Trophoblast cell (in vitro differentiated cells and primary cell): ENCODE results near the gene ACOT7.
A peak's percentile ranks its signal among the peaks of the same experiment; 100 is the strongest.

ENCODE experiments used
- DNase-seq, 2 donors: peaks; one replicate each; pipeline ENCODE4 v3.0.0-alpha.2; 2016
- H2AFZ ChIP-seq: 2 replicates; pipeline ENCODE4 v1.6.1; 2013; ENCODE audit warnings: low read length, moderate library complexity, mild to moderate bottlenecking; ENCODE audit not compliant: insufficient read depth, poor library complexity
- H2AK5ac ChIP-seq: 2 replicates; pipeline ENCODE4 v1.6.1; 2013; ENCODE audit warnings: mild to moderate bottlenecking, low read length
- H2BK120ac ChIP-seq: 2 replicates; pipeline ENCODE4 v1.6.1; 2013; ENCODE audit warnings: low read length, mild to moderate bottlenecking, moderate library complexity; ENCODE audit not compliant: insufficient read depth, poor library complexity
- H2BK12ac ChIP-seq: 2 replicates; pipeline ENCODE4 v1.6.1; 2013; ENCODE audit warnings: mild to moderate bottlenecking, low read length, moderate library complexity
- H2BK5ac ChIP-seq: 2 replicates; pipeline ENCODE4 v1.6.1; 2013; ENCODE audit warnings: low read length, low read depth, moderate library complexity, mild to moderate bottlenecking; ENCODE audit not compliant: poor library complexity
- H3K14ac ChIP-seq: 2 replicates; pipeline ENCODE4 v1.6.1; 2013; ENCODE audit warnings: mild to moderate bottlenecking, low read length
- H3K18ac ChIP-seq: 2 replicates; pipeline ENCODE4 v1.6.1; 2013; ENCODE audit warnings: mild to moderate bottlenecking, low read length
- H3K23ac ChIP-seq: 2 replicates; pipeline ENCODE4 v1.6.1; 2013; ENCODE audit warnings: low read length
- H3K27ac ChIP-seq: 2 replicates; pipeline ENCODE4 v1.5.1; 2013; ENCODE audit warnings: low read depth, mild to moderate bottlenecking, inconsistent platforms, low read length, moderate library complexity
- H3K27me3 ChIP-seq: 2 replicates; pipeline ENCODE4 v1.6.1; 2013; ENCODE audit warnings: inconsistent platforms, mild to moderate bottlenecking, low read length, moderate library complexity; ENCODE audit not compliant: insufficient read depth
- H3K36me3 ChIP-seq, 2 experiments: 1 replicate in 1 of 2; 2 replicates in 1 of 2; pipeline ENCODE4 v1.6.1; 2013; ENCODE audit warnings: low read length in 2 of 2, mild to moderate bottlenecking in 2 of 2, moderate library complexity in 1 of 2; ENCODE audit not compliant: insufficient read depth in 2 of 2, control insufficient read depth in 1 of 2
- H3K4ac ChIP-seq: 2 replicates; pipeline ENCODE4 v1.6.1; 2013; ENCODE audit warnings: low read depth, mild to moderate bottlenecking, low read length, moderate library complexity
- H3K4me1 ChIP-seq, 2 experiments: 1 replicate in 1 of 2; 2 replicates in 1 of 2; pipeline ENCODE4 v1.6.1; 2013; ENCODE audit warnings: low read length in 2 of 2, mild to moderate bottlenecking in 2 of 2, moderate library complexity in 1 of 2; ENCODE audit not compliant: insufficient read depth in 2 of 2, control insufficient read depth in 1 of 2
- H3K4me2 ChIP-seq: 2 replicates; pipeline ENCODE4 v1.6.1; 2013; ENCODE audit warnings: inconsistent platforms, mild to moderate bottlenecking, low read length, moderate library complexity
- H3K4me3 ChIP-seq: 2 replicates; pipeline ENCODE4 v1.5.1; 2013; ENCODE audit warnings: mild to moderate bottlenecking, low read depth, low read length, inconsistent platforms
- H3K79me1 ChIP-seq: one replicate; pipeline ENCODE4 v1.6.1; 2013; ENCODE audit warnings: low read length
- H3K79me2 ChIP-seq: 2 replicates; pipeline ENCODE4 v1.6.1; 2013; ENCODE audit warnings: low read length, mild to moderate bottlenecking; ENCODE audit not compliant: control insufficient read depth, insufficient read depth, poor library complexity
- H3K9ac ChIP-seq: 2 replicates; pipeline ENCODE4 v1.6.1; 2013; ENCODE audit warnings: mild to moderate bottlenecking, low read length
- H3K9me3 ChIP-seq: 2 replicates; pipeline ENCODE4 v1.6.1; 2013; ENCODE audit warnings: low read depth, mild to moderate bottlenecking, control low read depth, inconsistent platforms, low read length; ENCODE audit not compliant: insufficient read depth
- H4K12ac ChIP-seq: 2 replicates; pipeline ENCODE4 v1.6.1; 2013; ENCODE audit warnings: low read depth, mild to moderate bottlenecking, low read length, moderate library complexity
- H4K8ac ChIP-seq: 2 replicates; pipeline ENCODE4 v1.6.1; 2013; ENCODE audit warnings: low read depth, mild to moderate bottlenecking, low read length, moderate library complexity
- H4K91ac ChIP-seq: one replicate; pipeline ENCODE4 v1.6.1; 2013; ENCODE audit warnings: low read depth, mild to moderate bottlenecking, low read length, moderate library complexity
- WGBS: extraction: QIAGEN DNeasy Blood & Tissue Kit; methylation state at CpG from one replicate; pipeline ENCODE4 v1.1.7; 2013; ENCODE audit warnings: missing lambda C conversion rate; ENCODE audit not compliant: insufficient read length, insufficient coverage; ENCODE audit errors: extremely low coverage; 5-methylcytosine and 5-hydroxymethylcytosine counted together

Gene ACOT7

DNA sequence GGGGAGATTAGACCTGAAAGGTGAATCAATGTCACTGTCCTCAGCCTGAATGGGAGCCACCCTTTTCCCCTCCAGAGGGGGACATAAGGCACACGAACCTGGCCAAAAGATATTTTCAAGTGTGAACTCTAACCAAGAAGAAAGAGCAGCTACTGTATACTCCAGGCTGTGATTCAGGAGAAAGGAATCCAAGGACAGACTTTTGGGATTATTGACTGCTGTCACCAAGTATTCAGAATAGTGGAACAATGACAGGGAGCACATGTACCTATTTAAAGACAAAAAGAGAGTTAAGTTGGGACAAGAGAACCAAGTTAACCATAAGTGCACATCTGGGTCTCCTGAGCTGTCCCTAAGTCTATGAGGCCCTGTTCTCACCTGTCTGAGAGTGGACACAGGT is 160.2 kb downstream of the ACOT7 start:
- DNase-seq, result peak in 1 of 2 donors; percentile 43
- Histone ChIP-seq H4K12ac (no peak overlapping the region), H3K4me2 (no peak overlapping the region), H2AK5ac (no peak overlapping the region), H3K14ac (no peak overlapping the region), H3K27me3 (no peaks in the 10 kb centered on the region), H4K8ac (no peak overlapping the region), H2BK120ac (no peak overlapping the region), H2BK5ac (no peak overlapping the region), H3K4me3 (no peak overlapping the region), H3K79me2 (peaks cover 12% of the 10 kb centered on the region), H3K36me3 (peaks cover 18 to 32% of the 10 kb centered on the region in 2 experiments), H3K9ac (no peak overlapping the region), H3K27ac (no peak overlapping the region), H3K4me1 (peaks cover 6 to 10% of the 10 kb centered on the region in 2 experiments), H4K91ac (no peak overlapping the region), H2BK12ac (no peak overlapping the region), H3K79me1 (peaks cover 10% of the 10 kb centered on the region), H3K18ac (no peak overlapping the region), H2AFZ (no peak overlapping the region), H3K4ac (no peak overlapping the region), H3K23ac (no peak overlapping the region), H3K9me3 (no peaks in the 10 kb centered on the region)
- WGBS, result no CpG with 5 or more reads among the region's 1 CpG

DNA sequence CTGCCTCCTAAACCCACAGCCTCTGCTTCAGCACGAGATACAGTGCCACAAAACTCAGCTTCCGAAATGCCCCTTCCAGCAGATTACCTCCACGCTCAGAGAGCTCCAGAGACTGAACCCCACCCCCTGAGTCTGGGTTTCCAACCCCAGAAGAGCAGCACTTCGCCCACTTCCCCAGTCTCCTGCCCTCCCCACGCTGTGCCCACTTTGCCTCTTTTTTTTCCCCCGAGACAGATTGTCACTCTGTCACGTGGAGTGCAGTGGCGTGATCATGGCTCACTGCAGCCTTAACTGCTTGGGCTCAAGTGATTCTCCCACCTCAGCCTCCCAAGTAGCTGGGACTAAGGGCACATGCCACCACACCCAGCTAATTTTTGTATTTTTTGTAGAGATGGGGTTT is 167.9 kb downstream of the ACOT7 start:
- H2BK5ac ChIP-seq, result no peak overlapping the region
- H3K23ac ChIP-seq, result no peak overlapping the region
- no peak overlapping the region for H4K8ac ChIP-seq
- no peak for DNase-seq
- no peaks in the 10 kb centered on the region for H3K79me2 ChIP-seq
- H3K18ac ChIP-seq, result no peak overlapping the region
- no peak overlapping the region for H3K4me3 ChIP-seq
- peak overlapping the region; percentile 16 for H3K9ac ChIP-seq
- H2BK12ac ChIP-seq, result peak overlapping the region; percentile 17
- WGBS, result no CpG with 5 or more reads among the region's 8 CpGs
- H4K91ac ChIP-seq, result no peak overlapping the region
- no peak overlapping the region for H3K4ac ChIP-seq
- H3K27me3 ChIP-seq, result no peaks in the 10 kb centered on the region
- no peak overlapping the region for H3K4me2 ChIP-seq
- no peaks in the 10 kb centered on the region for H3K9me3 ChIP-seq
- no peak overlapping the region for H3K14ac ChIP-seq
- H3K4me1 ChIP-seq, result peaks cover 0 to 2% of the 10 kb centered on the region in 2 experiments
- H2AFZ ChIP-seq, result no peak overlapping the region
- H2BK120ac ChIP-seq, result no peak overlapping the region
- no peak overlapping the region for H4K12ac ChIP-seq
- H3K36me3 ChIP-seq, result peaks cover 48 to 54% of the 10 kb centered on the region in 2 experiments
- no peak overlapping the region for H2AK5ac ChIP-seq
- no peaks in the 10 kb centered on the region for H3K79me1 ChIP-seq
- H3K27ac ChIP-seq, result no peak overlapping the region

GRCh38 chr1:6224718-6225117 is 168.8 kb downstream of the ACOT7 start:
- H3K4me2 ChIP-seq, result no peak overlapping the region
- no peak overlapping the region for H2AK5ac ChIP-seq
- no peak overlapping the region for H4K12ac ChIP-seq
- H3K36me3 ChIP-seq, result peaks cover 43 to 48% of the 10 kb centered on the region in 2 experiments
- no peaks in the 10 kb centered on the region for H3K79me1 ChIP-seq
- H3K27ac ChIP-seq, result no peak overlapping the region
- H3K9ac ChIP-seq, result no peak overlapping the region
- peaks cover 3 to 5% of the 10 kb centered on the region in 2 experiments for H3K4me1 ChIP-seq
- H3K4ac ChIP-seq, result no peak overlapping the region
- no peak overlapping the region for H3K14ac ChIP-seq
- no CpG with 5 or more reads among the region's 15 CpGs for WGBS
- DNase-seq, result peak in 1 of 2 donors; percentile 19
- H4K8ac ChIP-seq, result no peak overlapping the region
- no peak overlapping the region for H2AFZ ChIP-seq
- no peak overlapping the region for H2BK5ac ChIP-seq
- H3K27me3 ChIP-seq, result no peaks in the 10 kb centered on the region
- no peak overlapping the region for H3K4me3 ChIP-seq
- H3K9me3 ChIP-seq, result no peaks in the 10 kb centered on the region
- no peak overlapping the region for H2BK12ac ChIP-seq
- no peak overlapping the region for H3K23ac ChIP-seq
- H3K18ac ChIP-seq, result no peak overlapping the region
- H4K91ac ChIP-seq, result no peak overlapping the region
- no peaks in the 10 kb centered on the region for H3K79me2 ChIP-seq
- no peak overlapping the region for H2BK120ac ChIP-seq

- no peak overlapping the region for H2AK5ac ChIP-seq
- no CpG with 5 or more reads among the region's 13 CpGs for WGBS
- no peak overlapping the region for H4K12ac ChIP-seq
- H4K8ac ChIP-seq, result no peak overlapping the region
- no peak overlapping the region for H2BK12ac ChIP-seq
- no peaks in the 10 kb centered on the region for H3K27me3 ChIP-seq
- H3K79me2 ChIP-seq, result no peaks in the 10 kb centered on the region
- H3K9me3 ChIP-seq, result no peaks in the 10 kb centered on the region
- no peak overlapping the region for H3K4me3 ChIP-seq
- H3K9ac ChIP-seq, result no peak overlapping the region
- no peak overlapping the region for H3K23ac ChIP-seq
- no peak overlapping the region for H3K4ac ChIP-seq
- H3K4me2 ChIP-seq, result no peak overlapping the region
- peaks cover 3 to 5% of the 10 kb centered on the region in 2 experiments for H3K4me1 ChIP-seq
- no peak overlapping the region for H3K18ac ChIP-seq
- no peak overlapping the region for H3K14ac ChIP-seq
- H2BK5ac ChIP-seq, result no peak overlapping the region
- H3K79me1 ChIP-seq, result no peaks in the 10 kb centered on the region
- H2AFZ ChIP-seq, result no peak overlapping the region
- H3K36me3 ChIP-seq, result peaks cover 41 to 45% of the 10 kb centered on the region in 2 experiments
- DNase-seq, result no peak
- H4K91ac ChIP-seq, result no peak overlapping the region
- no peak overlapping the region for H2BK120ac ChIP-seq
- no peak overlapping the region for H3K27ac ChIP-seq
Measured at GRCh38 chr1:6223617-6224016, 169.9 kb downstream of the ACOT7 start.
